GM12872 (cell line): Measurements from ENCODE around the gene COMTD1.

Source experiments
- TF ChIP-seq, protein P1 (sequence below): IDR thresholded peaks from 3 replicates; pipeline ENCODE4 v1.5.1; 2011; ENCODE audit warnings: low read depth, mild to moderate bottlenecking, low read length, moderate library complexity; ENCODE audit not compliant: insufficient read depth

Gene COMTD1

DNA sequence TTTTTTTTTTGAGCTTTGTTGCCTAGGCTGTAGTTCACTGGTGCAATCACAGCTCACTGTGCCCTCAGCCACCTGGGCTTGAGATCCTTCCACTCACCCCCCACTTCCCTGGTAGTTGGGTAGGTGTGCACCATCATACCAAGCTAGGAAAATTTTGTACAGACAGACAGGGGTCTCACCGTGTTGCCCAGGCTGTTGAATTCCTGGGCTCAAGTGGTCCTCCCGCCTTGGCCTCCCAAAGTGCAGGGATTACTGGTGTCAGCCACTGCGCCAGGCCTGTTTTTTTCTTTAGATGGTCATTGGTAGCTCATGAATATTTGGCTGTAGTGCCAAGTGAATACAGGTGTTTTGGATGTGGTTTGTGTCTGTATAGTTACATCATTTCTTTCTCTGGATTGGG is 7.5 kb downstream of the COMTD1 start:
- TF ChIP-seq, protein P1, sequence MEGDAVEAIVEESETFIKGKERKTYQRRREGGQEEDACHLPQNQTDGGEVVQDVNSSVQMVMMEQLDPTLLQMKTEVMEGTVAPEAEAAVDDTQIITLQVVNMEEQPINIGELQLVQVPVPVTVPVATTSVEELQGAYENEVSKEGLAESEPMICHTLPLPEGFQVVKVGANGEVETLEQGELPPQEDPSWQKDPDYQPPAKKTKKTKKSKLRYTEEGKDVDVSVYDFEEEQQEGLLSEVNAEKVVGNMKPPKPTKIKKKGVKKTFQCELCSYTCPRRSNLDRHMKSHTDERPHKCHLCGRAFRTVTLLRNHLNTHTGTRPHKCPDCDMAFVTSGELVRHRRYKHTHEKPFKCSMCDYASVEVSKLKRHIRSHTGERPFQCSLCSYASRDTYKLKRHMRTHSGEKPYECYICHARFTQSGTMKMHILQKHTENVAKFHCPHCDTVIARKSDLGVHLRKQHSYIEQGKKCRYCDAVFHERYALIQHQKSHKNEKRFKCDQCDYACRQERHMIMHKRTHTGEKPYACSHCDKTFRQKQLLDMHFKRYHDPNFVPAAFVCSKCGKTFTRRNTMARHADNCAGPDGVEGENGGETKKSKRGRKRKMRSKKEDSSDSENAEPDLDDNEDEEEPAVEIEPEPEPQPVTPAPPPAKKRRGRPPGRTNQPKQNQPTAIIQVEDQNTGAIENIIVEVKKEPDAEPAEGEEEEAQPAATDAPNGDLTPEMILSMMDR, result no peak

DNA sequence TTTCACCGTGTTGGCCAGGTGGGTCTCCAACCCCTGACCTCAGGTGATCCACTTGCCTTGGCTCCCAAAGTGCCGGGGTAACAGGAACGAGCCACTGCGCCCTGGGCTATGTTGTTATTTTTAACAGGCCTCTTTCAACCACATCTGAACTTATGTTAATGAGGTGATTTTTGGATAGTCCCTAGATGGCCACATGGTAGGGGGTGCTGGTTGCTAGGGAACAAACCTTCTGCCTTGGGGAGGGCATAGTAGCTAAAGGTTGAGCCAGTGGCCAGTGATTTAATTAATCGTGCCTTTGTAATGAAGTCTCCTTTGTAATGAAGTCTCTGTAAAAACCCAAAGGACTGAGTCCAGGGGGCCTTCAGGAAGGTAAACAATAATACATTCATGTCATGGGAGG is 9.1 kb downstream of the COMTD1 start:
- TF ChIP-seq, protein P1, result no peak

- TF ChIP-seq, protein P1, result no peak
Measured at GRCh38 chr10:75226095-75226494, 9.7 kb downstream of the COMTD1 start.

GRCh38 chr10:75223507-75223906 is 12.2 kb downstream of the COMTD1 start:
- TF ChIP-seq, protein P1, result no peak

DNA sequence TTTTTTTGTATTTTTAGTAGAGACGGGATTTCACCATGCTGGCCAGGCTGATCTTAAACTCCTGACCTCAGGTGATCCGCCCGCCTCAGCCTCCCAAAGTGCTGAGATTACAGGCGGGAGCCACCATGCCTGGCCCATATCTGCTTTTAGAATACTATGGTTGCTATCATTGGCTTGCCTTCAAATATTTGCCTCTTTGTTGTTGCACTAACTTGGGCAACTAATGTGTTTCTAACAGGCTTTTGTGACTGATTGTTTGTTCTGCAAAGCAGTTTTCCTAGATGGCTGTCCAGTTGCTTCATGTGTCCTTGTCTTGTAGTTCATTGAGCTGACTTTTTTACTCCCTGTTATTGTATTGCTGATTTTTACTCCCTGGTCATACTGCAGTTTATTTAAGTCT is 15.5 kb downstream of the COMTD1 start:
- TF ChIP-seq, protein P1, result no peak

DNA sequence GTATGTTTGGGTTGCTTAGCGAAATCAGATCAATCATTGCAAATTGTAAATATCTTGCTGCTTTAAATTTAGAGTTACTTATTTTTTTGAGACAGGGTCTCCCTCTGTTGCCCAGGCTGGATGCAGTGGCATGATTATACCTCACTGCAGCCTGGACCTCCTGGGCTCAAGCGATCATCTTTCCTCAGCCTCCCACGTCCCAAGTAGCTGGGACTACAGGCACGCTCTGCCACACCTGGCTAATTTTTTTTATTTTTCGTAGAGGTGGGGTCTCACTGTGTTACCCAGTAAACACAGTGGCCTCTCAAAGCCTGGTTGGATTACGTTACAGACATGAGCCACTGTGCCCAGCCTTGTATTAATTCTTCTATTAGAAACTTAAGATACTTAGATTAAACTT is 23.4 kb downstream of the COMTD1 start:
- TF ChIP-seq, protein P1, result no peak

GRCh38 chr10:75211007-75211691 is 24.6 kb downstream of the COMTD1 start:
- TF ChIP-seq, protein P1, result no peak
